HEK293T (cell line): ENCODE measurements around the gene TTC17.

ENCODE experiments used
- CTCF ChIA-PET: fragments of 350-600 bp; formaldehyde crosslinking; extraction: SDS; loops from one replicate; lab custom pipeline; 2021; ENCODE audit warnings: antibody characterized with exemption, inconsistent platforms; lab: Yijun Ruan, JAX
- POLR2A ChIA-PET: fragments of 350-600 bp; formaldehyde crosslinking; extraction: SDS; loops from one replicate; lab custom pipeline; 2020; ENCODE audit warnings: antibody characterized with exemption, inconsistent platforms; lab: Yijun Ruan, JAX
- DNase-seq: peaks from one replicate; pipeline ENCODE4 v3.0.0; 2012; ENCODE audit warnings: mixed read lengths; ENCODE audit errors: extremely low spot score
- ARNT ChIP-seq: fragments of 450-650 bp; IDR thresholded peaks from 2 replicates; pipeline ENCODE4 v1.6.1; 2017; ENCODE audit warnings: mild to moderate bottlenecking
- BHLHE40 ChIP-seq: fragments of 450-650 bp; IDR thresholded peaks from 2 replicates; pipeline ENCODE4 v1.6.1; 2016; ENCODE audit warnings: mild to moderate bottlenecking, moderate library complexity, borderline replicate concordance
- CTBP1 ChIP-seq: fragments of 450-650 bp; IDR thresholded peaks from 2 replicates; pipeline ENCODE4 v1.6.1; 2016; ENCODE audit warnings: borderline replicate concordance
- ELF4 ChIP-seq: fragments of 450-650 bp; IDR thresholded peaks from 2 replicates; pipeline ENCODE4 v1.6.1; 2017; ENCODE audit warnings: antibody characterized with exemption
- FOXA1 ChIP-seq: fragments of 450-650 bp; IDR thresholded peaks from 2 replicates; pipeline ENCODE4 v1.6.1; 2016; ENCODE audit warnings: mild to moderate bottlenecking
- FOXK2 ChIP-seq: fragments of 450-650 bp; IDR thresholded peaks from 2 replicates; pipeline ENCODE4 v1.6.1; 2016; ENCODE audit warnings: mild to moderate bottlenecking
- FOXM1 ChIP-seq: fragments of 450-650 bp; IDR thresholded peaks from 2 replicates; pipeline ENCODE4 v1.6.1; 2017; ENCODE audit warnings: mild to moderate bottlenecking, borderline replicate concordance
- HDGF ChIP-seq: fragments of 450-650 bp; IDR thresholded peaks from 2 replicates; pipeline ENCODE4 v1.6.1; 2017; ENCODE audit warnings: antibody characterized with exemption, borderline replicate concordance
- L3MBTL2 ChIP-seq: fragments of 450-650 bp; conservative IDR thresholded peaks from 2 replicates; pipeline ENCODE4 v1.6.1; 2016; ENCODE audit warnings: mild to moderate bottlenecking
- LEF1 ChIP-seq: fragments of 450-650 bp; IDR thresholded peaks from 2 replicates; pipeline ENCODE4 v1.6.1; 2017; ENCODE audit warnings: mild to moderate bottlenecking, borderline replicate concordance
- NFRKB ChIP-seq: fragments of 450-650 bp; IDR thresholded peaks from 2 replicates; pipeline ENCODE4 v1.6.1; 2016; ENCODE audit warnings: mild to moderate bottlenecking, moderate library complexity
- SP1 ChIP-seq: fragments of 450-650 bp; IDR thresholded peaks from 2 replicates; pipeline ENCODE4 v1.6.1; 2017
- SUZ12 ChIP-seq: fragments of 450-650 bp; IDR thresholded peaks from 2 replicates; pipeline ENCODE4 v1.6.1; 2016; ENCODE audit warnings: mild to moderate bottlenecking
- TARDBP ChIP-seq: fragments of 450-650 bp; IDR thresholded peaks from 2 replicates; pipeline ENCODE4 v1.6.1; 2016
- ZNF384 ChIP-seq: fragments of 450-650 bp; IDR thresholded peaks from 2 replicates; pipeline ENCODE4 v1.6.1; 2016
- TF ChIP-seq, protein P1 (sequence below): fragments of 450-650 bp; IDR thresholded peaks from 2 replicates; pipeline ENCODE4 v1.6.1; 2016

TTC17 gene

GRCh38 chr11:43403357-43404231, 44.9 kb downstream of the TTC17 start:
- CTCF ChIA-PET: no interaction called here
- no peak for DNase-seq
- no peak for TF ChIP-seq ZNF384
- TF ChIP-seq TARDBP: no peak
- TF ChIP-seq ELF4: no peak
- TF ChIP-seq BHLHE40: no peak
- no peak for TF ChIP-seq L3MBTL2
- TF ChIP-seq FOXA1: no peak
- no peak for TF ChIP-seq NFRKB
- no peak for TF ChIP-seq FOXK2
- no peak for TF ChIP-seq LEF1
- TF ChIP-seq CTBP1: no peak
- TF ChIP-seq FOXM1: no peak
- TF ChIP-seq SUZ12: no peak
- POLR2A ChIA-PET: interaction anchor here (0.9 kb wide), 1 partner anchor 45 kb away, joined by 3 read pairs; the partner anchor contains the start of gene TTC17

- no peak for DNase-seq
- POLR2A ChIA-PET: interaction anchor here (0.9 kb wide), 1 partner anchor 46 kb away, joined by 3 read pairs; the partner anchor contains the start of gene TTC17
- TF ChIP-seq FOXA1 (no peak), FOXK2 (no peak), SUZ12 (no peak), LEF1 (no peak), ARNT (no peak), ELF4 (no peak), L3MBTL2 (no peak), BHLHE40 (no peak), FOXM1 (no peak), ZNF384 (no peak), NFRKB (no peak), CTBP1 (no peak), TARDBP (no peak), SP1 (no peak), HDGF (no peak)
- TF ChIP-seq, protein P1, sequence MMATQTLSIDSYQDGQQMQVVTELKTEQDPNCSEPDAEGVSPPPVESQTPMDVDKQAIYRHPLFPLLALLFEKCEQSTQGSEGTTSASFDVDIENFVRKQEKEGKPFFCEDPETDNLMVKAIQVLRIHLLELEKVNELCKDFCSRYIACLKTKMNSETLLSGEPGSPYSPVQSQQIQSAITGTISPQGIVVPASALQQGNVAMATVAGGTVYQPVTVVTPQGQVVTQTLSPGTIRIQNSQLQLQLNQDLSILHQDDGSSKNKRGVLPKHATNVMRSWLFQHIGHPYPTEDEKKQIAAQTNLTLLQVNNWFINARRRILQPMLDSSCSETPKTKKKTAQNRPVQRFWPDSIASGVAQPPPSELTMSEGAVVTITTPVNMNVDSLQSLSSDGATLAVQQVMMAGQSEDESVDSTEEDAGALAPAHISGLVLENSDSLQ: no peak
- CTCF ChIA-PET: no interaction called here
These were observed 45.7 kb downstream of the TTC17 start for GRCh38 chr11:43404406-43404805.

- TF ChIP-seq FOXK2: no peak
- TF ChIP-seq ZNF384: no peak
- no peak for TF ChIP-seq CTBP1
- TF ChIP-seq L3MBTL2: no peak
- TF ChIP-seq TARDBP: no peak
- TF ChIP-seq ARNT: no peak
- TF ChIP-seq SP1: no peak
- TF ChIP-seq FOXA1: no peak
- TF ChIP-seq ELF4: no peak
- ChIA-PET POLR2A (no interaction called here), CTCF (no interaction called here)
- no peak for DNase-seq
These were observed 46.2 kb downstream of the TTC17 start for GRCh38 chr11:43404836-43405479.

GRCh38 chr11:43408277-43408676, 49.6 kb downstream of the TTC17 start:
- ChIA-PET CTCF (interaction anchor here (1.1 kb wide), 1 partner anchor 11 kb away, joined by 3 read pairs; no protein-coding TSS in a partner anchor), POLR2A (no interaction called here)
- DNase-seq: no peak
- TF ChIP-seq FOXA1 (no peak), ZNF384 (no peak), SP1 (no peak), SUZ12 (no peak), BHLHE40 (no peak), LEF1 (no peak), ARNT (no peak), FOXM1 (no peak)

DNA sequence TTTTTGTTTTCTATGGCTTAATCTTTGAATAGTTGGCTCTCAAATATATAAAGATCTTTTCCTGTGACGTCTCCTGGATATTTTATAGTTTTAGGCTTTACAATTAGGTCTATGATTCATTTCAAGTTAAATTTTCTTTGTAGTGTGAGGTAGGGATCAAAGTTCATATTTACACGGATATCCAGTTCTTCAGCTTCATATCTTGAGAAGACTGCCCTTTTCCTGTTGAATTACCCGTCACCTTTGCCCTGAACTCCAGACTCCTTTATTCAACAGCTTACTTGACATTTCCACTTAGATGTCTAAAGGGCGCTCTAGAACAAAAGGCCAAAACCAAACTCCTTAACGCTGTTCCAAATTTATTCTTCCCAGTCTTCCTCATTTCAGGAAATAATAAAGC, 51.7 kb downstream of the TTC17 start:
- ChIA-PET CTCF (interaction anchor here (0.6 kb wide), 1 partner anchor 13 kb away, joined by 3 read pairs; no protein-coding TSS in a partner anchor), POLR2A (no interaction called here)
- no peak for DNase-seq
- TF ChIP-seq ARNT (no peak), ELF4 (no peak), FOXM1 (no peak), ZNF384 (no peak), SP1 (no peak), NFRKB (no peak), L3MBTL2 (no peak), CTBP1 (no peak), TARDBP (no peak), FOXA1 (no peak), BHLHE40 (no peak)
- TF ChIP-seq, protein P1: no peak

DNA sequence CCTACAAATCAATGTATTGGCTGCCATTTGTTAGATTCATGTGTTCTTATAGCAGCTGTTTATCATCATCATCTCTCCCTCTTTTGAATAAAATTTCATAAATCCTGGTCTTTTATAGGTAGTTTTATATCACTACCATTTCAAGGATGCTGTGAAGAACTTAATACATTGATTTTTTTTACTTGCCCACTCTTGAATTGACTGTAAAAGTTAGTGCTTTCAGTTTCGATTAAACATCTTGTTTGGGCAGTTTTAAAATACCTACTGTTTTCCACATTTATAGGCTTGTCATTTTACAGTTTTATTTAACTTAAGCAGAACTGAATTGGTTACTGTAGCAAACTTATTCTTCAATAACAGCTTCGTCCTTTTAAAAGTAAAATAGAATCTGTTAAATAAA, 59.5 kb downstream of the TTC17 start:
- no peak for DNase-seq
- ChIA-PET CTCF (no interaction called here), POLR2A (no interaction called here)
- TF ChIP-seq FOXA1 (no peak), FOXK2 (no peak), TARDBP (no peak), SP1 (no peak), FOXM1 (no peak), SUZ12 (no peak), ELF4 (no peak), NFRKB (no peak), BHLHE40 (no peak), LEF1 (no peak), HDGF (no peak), CTBP1 (no peak), ZNF384 (no peak), ARNT (no peak), L3MBTL2 (no peak)
- TF ChIP-seq, protein P1: no peak
